ENCODE data around the gene CDH13.

The CDH13 gene

GRCh38 chr16:83070416-83071209 lies 443.8 kb downstream of the CDH13 start:
- DNase-seq, result no peak

GRCh38 chr16:83075956-83076355 lies 449.2 kb downstream of the CDH13 start:
- no peak for DNase-seq

- DNase-seq, result no peak
Observed at GRCh38 chr16:83083361-83083760, 456.6 kb downstream of the CDH13 start.

DNA sequence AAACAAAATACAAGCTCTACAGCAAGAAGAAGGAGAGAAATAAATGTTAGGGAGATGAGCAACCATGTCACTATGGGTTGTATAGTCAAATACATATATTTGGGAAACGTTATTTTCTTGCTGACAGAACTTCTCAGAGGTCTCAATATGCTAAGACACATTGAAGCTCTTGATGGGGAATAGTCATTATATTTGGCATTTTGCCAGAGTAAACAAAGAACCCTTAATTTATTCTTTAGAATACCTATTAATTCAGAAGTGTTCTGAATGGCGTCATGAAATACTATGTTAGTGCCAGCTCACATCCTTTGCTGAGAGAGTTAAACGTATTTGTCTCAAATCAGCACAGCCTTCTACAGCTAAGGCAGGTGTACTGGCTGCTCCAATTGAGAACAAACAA lies 458.9 kb downstream of the CDH13 start:
- no peak for DNase-seq

DNA sequence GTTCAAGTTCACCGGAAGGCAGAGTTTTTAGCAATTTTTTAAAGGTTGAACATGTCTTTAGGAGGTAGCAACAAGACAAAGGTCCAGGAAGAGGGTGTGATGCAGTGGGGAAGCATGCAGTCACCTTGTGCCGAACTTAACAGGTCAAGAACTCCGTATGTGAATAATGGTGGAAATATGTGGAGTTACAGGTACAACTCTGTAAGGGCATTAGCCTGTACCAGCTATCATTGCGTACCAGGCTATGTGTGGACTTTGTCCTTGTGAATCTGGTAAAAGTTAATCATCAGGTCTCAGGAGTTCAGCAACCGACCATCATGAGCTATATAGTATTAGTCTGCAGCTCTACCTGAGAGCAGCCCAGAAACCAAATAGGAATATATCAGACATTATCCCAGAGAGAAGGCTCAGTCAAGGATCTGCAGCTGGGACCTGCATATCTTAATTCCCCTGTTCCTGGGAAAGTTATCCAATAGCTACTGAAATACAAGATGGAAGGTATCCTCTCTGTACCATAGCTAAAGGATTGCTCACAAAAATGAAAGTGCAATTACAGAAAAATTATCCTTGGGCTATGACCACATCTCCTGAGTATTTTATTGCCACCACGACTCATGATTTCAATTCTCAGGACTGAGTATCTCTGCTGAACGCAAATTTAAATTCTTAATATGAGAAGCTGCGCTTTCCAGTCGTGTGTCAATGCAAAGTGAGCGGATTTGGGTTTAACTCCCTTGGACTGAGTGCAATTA lies 469.3 kb downstream of the CDH13 start:
- no peak for DNase-seq

DNA sequence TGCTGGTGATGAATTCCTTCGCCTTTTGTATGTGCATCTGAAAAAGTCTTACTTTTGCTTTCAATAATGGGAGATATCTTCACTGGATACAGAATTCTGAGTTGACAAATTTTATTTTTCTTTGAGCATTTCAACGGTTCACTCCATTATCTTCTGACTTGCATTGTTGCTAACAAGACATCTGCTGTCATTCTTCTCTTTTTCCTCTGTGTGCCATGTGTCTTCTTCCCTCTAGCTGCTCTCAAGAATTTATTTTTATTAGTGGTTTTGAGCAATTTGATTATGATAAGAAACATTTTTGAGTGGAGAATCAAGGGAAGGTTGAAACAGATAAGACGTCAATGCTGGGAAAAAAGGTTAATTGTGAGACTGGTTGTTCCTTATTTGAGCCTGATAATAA lies 471.8 kb downstream of the CDH13 start:
- no peak for DNase-seq

- no peak for DNase-seq
Observed at GRCh38 chr16:83100679-83101078, 473.9 kb downstream of the CDH13 start.

DNA sequence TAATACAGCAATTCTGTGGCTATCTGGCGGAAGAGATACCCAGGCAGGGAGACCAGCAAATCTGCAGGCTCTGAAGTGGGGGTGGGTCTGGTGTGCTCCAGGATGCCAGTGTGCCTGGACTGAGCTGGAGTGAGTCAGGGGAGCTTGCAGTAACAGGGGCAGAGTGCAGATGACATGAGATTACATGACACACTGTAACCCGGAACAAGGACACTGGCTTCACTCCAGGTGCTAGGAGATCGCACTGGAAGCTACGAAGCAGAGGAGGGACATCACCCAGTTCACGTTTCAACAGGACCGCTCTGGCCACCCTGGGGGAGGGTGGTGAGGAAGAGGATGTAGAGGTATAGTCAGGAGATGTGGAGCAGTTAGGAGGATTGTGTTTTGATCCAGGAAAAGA lies 475.6 kb downstream of the CDH13 start:
- no peak for DNase-seq

- DNase-seq, result no peak
Observed at GRCh38 chr16:83105279-83106077, 478.7 kb downstream of the CDH13 start.

DNA sequence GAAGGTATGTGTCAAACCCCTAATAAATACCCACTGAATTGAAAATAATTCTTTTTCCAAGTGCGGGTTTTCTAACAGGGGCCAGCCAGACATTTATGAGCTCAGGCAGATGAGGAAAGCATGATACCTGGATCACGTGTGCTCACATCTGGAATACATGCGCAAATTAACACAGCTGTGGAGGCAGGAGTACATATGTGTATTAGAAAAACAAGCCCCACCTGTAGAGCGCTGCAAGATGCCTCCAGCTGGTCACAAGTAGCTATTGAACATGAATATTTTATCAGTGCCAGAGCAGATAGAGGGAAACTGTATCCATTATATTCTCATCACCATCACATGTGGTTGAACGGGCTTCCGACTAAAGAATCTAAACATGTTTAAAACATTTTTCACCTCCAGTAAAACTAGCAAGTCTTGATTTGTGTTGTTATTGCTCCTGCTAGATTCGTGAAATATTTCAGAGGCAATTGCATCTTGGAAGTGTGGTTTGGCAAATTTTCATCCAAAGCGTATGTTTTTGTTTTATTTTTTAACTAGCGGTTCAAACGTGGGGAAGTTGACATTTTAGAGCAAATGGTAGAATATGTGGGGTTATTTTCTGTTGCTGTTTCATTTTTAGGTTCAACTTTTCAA lies 482.8 kb downstream of the CDH13 start:
- no peak for DNase-seq

DNA sequence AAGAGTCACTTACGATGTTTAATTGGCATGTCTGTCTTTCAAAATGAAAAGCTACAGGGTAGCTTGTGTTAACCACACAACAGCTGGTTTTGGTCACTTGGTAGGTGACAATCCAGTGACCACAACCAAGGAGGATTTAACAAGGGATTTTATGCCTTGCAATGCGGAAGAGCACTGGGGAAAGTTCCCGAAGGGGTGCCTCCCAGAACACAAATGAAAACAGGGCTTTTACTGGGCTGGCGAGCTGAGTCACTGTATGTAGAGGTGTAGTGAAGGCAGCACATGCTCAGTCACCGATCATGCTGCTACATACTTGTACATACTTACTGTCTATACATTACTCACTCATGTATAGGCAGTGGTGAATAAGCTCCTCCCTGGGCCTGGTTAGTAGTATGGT lies 483.5 kb downstream of the CDH13 start:
- no peak for DNase-seq

GRCh38 chr16:83113317-83113716 lies 486.5 kb downstream of the CDH13 start:
- DNase-seq, result no peak

DNA sequence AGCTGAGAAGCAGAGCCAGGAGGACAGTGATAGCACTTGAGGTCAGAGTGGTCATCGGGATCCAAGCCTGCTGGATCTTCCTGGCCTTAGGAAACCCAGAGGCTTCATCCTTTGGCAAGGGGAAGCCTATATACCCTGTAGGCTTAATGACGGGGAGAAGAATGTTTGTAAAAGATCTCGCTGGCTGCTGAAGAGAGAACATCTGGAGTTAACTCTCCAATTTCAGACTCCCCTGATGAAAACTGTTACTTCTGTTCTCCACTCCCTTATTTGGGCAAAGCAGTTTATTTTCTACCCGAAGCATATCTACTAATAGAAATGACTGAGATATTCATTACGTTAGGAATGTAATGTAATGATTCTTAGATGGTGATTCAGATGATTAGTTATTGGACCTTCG lies 487.0 kb downstream of the CDH13 start:
- no peak for DNase-seq

- DNase-seq, result no peak
Observed at GRCh38 chr16:83115491-83116232, 488.9 kb downstream of the CDH13 start.

DNA sequence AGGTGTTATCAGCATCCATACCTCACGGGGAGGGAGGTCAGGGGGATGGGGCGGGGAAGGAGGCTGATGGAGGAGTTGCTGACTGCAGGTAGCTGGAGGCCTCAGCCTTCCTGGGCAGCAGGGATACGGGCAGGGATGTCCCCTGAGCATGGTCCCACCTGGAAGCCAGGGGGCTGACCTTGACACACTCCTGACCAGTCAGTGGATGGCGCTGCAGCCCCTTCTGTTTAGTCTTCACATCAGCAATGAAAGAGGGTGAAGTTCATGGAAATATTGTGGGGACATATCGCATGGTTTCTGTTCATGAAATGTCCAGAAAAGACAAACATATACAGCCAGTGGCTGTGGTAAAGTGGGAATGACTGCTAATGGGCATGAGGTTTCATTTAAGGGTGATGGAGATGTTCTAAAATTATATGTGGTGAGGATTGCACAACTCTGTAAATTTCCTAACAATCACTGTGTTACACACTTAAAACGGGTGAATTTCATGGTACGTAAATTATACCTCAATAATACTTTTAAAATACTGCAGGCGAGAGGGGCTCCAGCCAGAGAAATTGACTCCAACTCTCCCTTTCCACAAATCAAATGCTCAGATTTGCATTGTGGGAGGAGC lies 489.6 kb downstream of the CDH13 start:
- DNase-seq, result no peak

DNA sequence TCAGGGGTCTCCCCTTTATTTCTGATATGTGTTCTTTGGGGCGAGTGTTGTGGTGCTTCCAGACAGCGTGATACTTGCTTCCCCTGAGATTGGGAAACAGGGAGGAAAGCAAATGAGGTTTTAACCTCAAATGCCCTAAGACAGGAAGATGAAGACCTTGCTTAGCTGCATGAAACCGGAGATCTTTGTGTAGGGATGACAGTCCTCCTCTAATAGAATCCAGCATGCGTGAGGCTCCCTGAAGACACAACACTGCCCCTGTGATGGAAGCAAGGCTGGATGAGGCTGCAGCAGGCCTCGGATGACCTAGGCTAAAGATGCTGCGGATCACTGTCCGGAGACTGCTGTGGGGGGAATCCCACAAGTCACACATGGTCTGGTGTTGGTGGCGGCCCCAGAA lies 491.0 kb downstream of the CDH13 start:
- no peak for DNase-seq

DNA sequence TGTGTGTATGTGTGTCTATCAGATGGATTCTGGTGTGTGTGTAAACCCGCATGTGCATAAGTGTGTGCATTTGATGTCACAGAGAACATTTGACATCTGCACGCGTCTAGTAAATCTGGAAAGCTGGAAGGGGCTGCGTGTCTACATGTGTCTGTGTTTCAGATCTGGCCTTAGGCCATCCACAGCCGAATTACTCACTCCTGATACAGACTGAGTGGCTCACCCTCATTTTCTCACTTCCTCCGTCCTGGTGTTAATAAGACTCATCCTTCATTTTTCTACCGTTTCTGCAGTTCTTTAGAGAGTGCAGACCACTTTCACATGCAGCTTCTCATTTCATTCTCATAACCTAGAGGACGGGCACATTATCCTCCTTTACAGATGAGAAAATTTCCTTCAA lies 491.6 kb downstream of the CDH13 start:
- no peak for DNase-seq

- no peak for DNase-seq
Observed at GRCh38 chr16:83125999-83126568, 499.3 kb downstream of the CDH13 start.

- no peak for DNase-seq
Observed at GRCh38 chr16:83128041-83128440, 501.3 kb downstream of the CDH13 start.

GRCh38 chr16:83130039-83130438 lies 503.3 kb downstream of the CDH13 start:
- no peak for DNase-seq

- no peak for DNase-seq
Observed at GRCh38 chr16:83134638-83135037, 507.9 kb downstream of the CDH13 start.

GRCh38 chr16:83136419-83136818 lies 509.6 kb downstream of the CDH13 start:
- no peak for DNase-seq

Data from CD4-positive, alpha-beta T cell treated with Interleukin-15 for 1 hour (primary cell).